ENCODE results near the gene DOCK9.

DNA sequence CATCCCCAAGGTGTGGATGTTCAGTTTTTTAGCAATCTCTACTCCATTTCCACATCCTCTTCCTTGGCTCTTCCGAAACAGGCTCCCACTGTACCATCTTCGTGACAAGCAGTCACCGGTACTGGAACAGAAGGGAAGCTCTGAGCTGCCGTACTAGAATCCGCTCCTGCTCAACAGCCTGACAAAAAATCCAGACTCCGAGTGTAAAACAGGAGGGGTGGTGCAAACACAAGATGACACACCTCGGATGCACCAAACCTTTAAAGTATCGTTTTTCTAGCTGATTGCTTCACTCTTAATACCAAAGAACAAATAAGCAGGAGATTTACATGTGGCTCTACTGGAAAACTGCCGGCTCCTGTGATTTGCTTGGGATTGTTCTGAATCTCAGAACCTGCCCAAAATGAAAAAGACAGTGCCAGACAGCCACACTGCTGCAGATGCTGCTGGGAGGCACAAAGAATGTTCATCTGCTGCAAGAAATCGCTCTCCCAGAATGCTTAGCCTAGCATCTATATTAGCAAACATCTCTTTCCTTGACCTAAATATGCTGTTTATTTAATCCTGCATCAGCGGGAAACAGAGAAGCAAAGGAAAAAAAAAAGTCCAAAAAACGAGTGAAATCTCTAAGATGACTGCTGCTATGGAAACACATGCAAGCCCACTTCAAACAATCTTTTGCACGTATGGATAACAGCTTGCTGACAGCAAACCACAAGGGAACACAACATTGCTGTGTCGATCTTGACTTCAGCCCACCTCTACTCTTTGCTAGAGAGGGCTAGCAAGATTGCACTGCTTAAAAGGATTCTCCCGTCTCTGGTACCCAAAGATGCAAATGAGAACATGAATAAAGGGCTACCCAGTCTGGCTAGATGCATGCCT, 38.0 kb upstream of the DOCK9 start:
- TF ChIP-seq, protein P1, sequence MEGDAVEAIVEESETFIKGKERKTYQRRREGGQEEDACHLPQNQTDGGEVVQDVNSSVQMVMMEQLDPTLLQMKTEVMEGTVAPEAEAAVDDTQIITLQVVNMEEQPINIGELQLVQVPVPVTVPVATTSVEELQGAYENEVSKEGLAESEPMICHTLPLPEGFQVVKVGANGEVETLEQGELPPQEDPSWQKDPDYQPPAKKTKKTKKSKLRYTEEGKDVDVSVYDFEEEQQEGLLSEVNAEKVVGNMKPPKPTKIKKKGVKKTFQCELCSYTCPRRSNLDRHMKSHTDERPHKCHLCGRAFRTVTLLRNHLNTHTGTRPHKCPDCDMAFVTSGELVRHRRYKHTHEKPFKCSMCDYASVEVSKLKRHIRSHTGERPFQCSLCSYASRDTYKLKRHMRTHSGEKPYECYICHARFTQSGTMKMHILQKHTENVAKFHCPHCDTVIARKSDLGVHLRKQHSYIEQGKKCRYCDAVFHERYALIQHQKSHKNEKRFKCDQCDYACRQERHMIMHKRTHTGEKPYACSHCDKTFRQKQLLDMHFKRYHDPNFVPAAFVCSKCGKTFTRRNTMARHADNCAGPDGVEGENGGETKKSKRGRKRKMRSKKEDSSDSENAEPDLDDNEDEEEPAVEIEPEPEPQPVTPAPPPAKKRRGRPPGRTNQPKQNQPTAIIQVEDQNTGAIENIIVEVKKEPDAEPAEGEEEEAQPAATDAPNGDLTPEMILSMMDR (IDR thresholded peaks at IDR 0.05), result no peak
- TF ChIP-seq POLR2A (IDR thresholded peaks at IDR 0.05) (no peak), POLR2AphosphoS5 (IDR thresholded peaks at IDR 0.05) (no peak)

Data from upper lobe of left lung (tissue), 4 donors.